Measurements from ENCODE around the gene CAPZA1. TPM values are rescaled to one million over a fixed set of nuclear protein-coding genes. Genes with fewer than 3 reads are reported as not detected.

Gene CAPZA1
- total and polyA plus RNA-seq, 2 of the 8 experiments (the other 6 are each of a cell fraction or from before 2014, with no cell fraction given): 48.9 to 107 TPM

DNA sequence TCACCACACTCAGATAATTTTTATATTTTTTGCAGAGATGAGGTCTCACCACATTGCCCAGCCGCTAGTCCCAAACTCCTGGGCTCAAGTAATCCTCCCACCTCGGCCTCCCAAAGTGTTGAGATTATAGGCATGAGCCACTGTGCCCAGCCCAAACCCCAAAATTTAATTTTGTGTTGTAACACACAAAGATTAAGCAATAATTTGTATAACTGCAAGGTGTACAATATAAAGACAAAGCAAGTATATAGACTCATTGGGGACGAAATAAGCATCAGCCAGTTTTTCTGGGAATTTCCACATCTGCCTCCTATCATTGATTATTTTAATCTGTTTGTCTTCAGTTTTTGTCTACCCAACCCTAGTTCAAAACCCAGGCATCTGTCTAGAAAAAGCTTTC is 43.4 kb upstream of the CAPZA1 start:
- no peaks in the 10 kb centered on the region for H4K20me1 ChIP-seq (replicated peaks in 1 of 2; ENCODE audit: control insufficient read depth in 1 of 2, insufficient read depth in 2 of 2, low read length in 2 of 2)
- no peaks in the 10 kb centered on the region for H3K4me1 ChIP-seq (replicated peaks in 1 of 4; ENCODE audit: control insufficient read depth in 3 of 4, insufficient read depth in 4 of 4, low read length in 3 of 4)
- no peaks in the 10 kb centered on the region for H3K27me3 ChIP-seq (replicated peaks in 1 of 4; ENCODE audit: control insufficient read depth in 3 of 4, extremely low read depth in 1 of 4, insufficient read depth in 3 of 4, low read length in 3 of 4)
- H2BK20ac ChIP-seq (ENCODE audit: low read length): no peak overlapping the region
- no peak overlapping the region for H4K8ac ChIP-seq (ENCODE audit: extremely low read depth, insufficient read depth, low read length)
- H3K4me2 ChIP-seq (ENCODE audit: insufficient read depth in 1 of 2, low read depth in 2 of 2, low read length in 2 of 2): no peak overlapping the region
- DNase-seq (ENCODE audit: low read depth in 1 of 2, low spot score in 2 of 2) (no peak), FAIRE-seq (no peak)
- H3K23me2 ChIP-seq (ENCODE audit: low read depth, low read length): no peaks in the 10 kb centered on the region
- H3K36me3 ChIP-seq (ENCODE audit: control insufficient read depth in 2 of 4, insufficient read depth in 4 of 4, low read length in 3 of 4): peaks cover 0 to 29% (median 11%) of the 10 kb centered on the region in 4 experiments; a peak in 5 of 8 replicates
- no peak overlapping the region for H2BK5ac ChIP-seq (ENCODE audit: low read depth, low read length)
- H3K4ac ChIP-seq (replicated peaks; ENCODE audit: insufficient read length, low read depth, low read length): no peak overlapping the region
- no peaks in the 10 kb centered on the region for H3K9me3 ChIP-seq (ENCODE audit: insufficient read depth in 2 of 2, low read depth in 1 of 2, low read length in 1 of 2)
- no peak overlapping the region for H3K27ac ChIP-seq (ENCODE audit: low read depth, low read length)
- ChIA-PET POLR2A (ENCODE audit: partially characterized antibody) (no interaction called here), CTCF (ENCODE audit: partially characterized antibody) (interaction anchor here (0.8 kb wide), 1 partner anchor 48 kb away, joined by 3 read pairs; no protein-coding TSS in a partner anchor)
- no peak overlapping the region for H3K23ac ChIP-seq (ENCODE audit: insufficient read length)
- H2AK5ac ChIP-seq (ENCODE audit: low read depth, low read length): no peak overlapping the region
- H3K79me2 ChIP-seq (ENCODE audit: control insufficient read depth in 1 of 2, insufficient read depth in 2 of 2, low read length in 2 of 2): no peaks in the 10 kb centered on the region
- no peak overlapping the region for H3K18ac ChIP-seq (ENCODE audit: extremely low read depth, low read length)
- H2BK15ac ChIP-seq (ENCODE audit: low read length): no peak overlapping the region
- H2BK120ac ChIP-seq (replicated peaks; ENCODE audit: low read depth, low read length): no peak overlapping the region
- no peaks in the 10 kb centered on the region for H3K79me1 ChIP-seq (ENCODE audit: low read depth, low read length)
- H2BK12ac ChIP-seq (ENCODE audit: low read depth, low read length): no peak overlapping the region
- no peak overlapping the region for H3K56ac ChIP-seq (replicated peaks; ENCODE audit: insufficient read length, low read depth, low read length)
- WGBS, 2 experiments (ENCODE audit: extremely low coverage in 1 of 2, insufficient coverage in 1 of 2, insufficient read length in 1 of 2, insufficient replicate concordance in 2 of 2, low coverage in 1 of 2, low lambda C conversion rate in 2 of 2, missing lambda C conversion rate in 1 of 2): 87% methylated on average over 3 of the region's 3 CpGs; no CpG with 5 or more reads in 1 of the 2 experiments
- H4K5ac ChIP-seq (ENCODE audit: insufficient read length, low read depth, low read length): no peak overlapping the region
- H3K4me3 ChIP-seq (ENCODE audit: extremely low read depth in 1 of 4, insufficient read depth in 2 of 4, low read depth in 3 of 4, low read length in 4 of 4): no peak overlapping the region
- no peak overlapping the region for H4K91ac ChIP-seq (replicated peaks; ENCODE audit: insufficient read length, low read length)
- H3K14ac ChIP-seq (ENCODE audit: insufficient read length): no peak overlapping the region
- H2AFZ ChIP-seq (ENCODE audit: low read length): no peak overlapping the region
- no peak overlapping the region for H3K9ac ChIP-seq (replicated peaks in 1 of 4; ENCODE audit: extremely low read depth in 1 of 4, low read depth in 3 of 4, low read length in 3 of 4)
- TF ChIP-seq HDAC6 (IDR thresholded peaks at IDR 0.05; ENCODE audit: low read depth, low read length) (no peak), KDM1A (IDR thresholded peaks at IDR 0.05; ENCODE audit: borderline replicate concordance, low read length) (no peak), RAD21 (IDR thresholded peaks at IDR 0.05 in 1 of 2, conservative IDR thresholded peaks at IDR 0.05 in 1 of 2; ENCODE audit: low read depth in 2 of 2, low read length in 2 of 2) (no peak), EZH2 (IDR thresholded peaks at IDR 0.05; ENCODE audit: low read depth, low read length, severe bottlenecking) (no peak), JUN (IDR thresholded peaks at IDR 0.05; ENCODE audit: low read depth, low read length) (no peak), NRF1 (IDR thresholded peaks at IDR 0.05; ENCODE audit: low read depth, low read length) (no peak), CBX8 (IDR thresholded peaks at IDR 0.05; ENCODE audit: borderline replicate concordance, low read depth, low read length) (no peak)
